Stimulated activated CD4-positive, alpha-beta T cell treated with anti-CD3 and anti-CD28 coated beads, Interleukin-2, amount 100 ng/mL, for 24 hours (primary cell): ENCODE data around the gene NUP54.

ENCODE experiments used
- DNase-seq, 2 donors: peaks; one replicate each; pipeline ENCODE4 v3.0.0-alpha.2; 2020

The NUP54 gene, protein sequence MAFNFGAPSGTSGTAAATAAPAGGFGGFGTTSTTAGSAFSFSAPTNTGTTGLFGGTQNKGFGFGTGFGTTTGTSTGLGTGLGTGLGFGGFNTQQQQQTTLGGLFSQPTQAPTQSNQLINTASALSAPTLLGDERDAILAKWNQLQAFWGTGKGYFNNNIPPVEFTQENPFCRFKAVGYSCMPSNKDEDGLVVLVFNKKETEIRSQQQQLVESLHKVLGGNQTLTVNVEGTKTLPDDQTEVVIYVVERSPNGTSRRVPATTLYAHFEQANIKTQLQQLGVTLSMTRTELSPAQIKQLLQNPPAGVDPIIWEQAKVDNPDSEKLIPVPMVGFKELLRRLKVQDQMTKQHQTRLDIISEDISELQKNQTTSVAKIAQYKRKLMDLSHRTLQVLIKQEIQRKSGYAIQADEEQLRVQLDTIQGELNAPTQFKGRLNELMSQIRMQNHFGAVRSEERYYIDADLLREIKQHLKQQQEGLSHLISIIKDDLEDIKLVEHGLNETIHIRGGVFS

DNA sequence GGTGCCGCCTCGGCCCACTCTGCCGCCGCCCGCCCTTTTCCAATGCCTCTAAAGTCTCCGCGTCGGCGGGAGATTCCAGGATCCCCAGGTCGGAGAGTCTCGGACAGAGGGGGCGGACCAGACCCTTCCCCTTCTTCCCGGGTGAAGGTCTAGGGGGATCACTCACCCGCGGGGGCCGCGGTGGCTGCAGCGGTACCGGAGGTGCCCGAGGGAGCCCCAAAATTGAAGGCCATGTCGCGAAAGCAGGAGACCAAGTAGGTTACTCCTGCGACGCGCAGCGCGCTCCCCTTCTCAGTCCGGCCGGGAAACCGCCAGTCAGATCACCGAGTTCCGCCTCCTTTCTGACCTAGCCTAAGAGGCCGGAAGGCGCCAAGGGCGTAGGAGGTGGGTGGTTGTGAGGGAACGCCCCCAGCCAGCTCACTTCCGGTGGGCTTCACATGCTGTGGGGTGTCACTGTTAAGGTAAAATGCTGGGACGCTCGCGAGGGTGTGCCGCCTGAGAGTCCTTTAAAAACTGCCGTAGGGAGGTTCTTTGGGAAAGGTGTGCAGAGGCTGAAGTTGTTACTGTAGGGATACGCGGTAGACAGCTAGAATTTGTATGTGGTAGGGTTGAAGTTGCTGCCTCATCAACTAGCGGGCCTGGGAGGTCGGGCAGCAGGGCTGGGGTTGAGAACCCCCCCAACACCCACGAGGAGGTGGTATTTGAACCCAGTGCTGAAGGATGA lies at the start of gene NUP54:
NUP54 (minus strand) TSS at position 256 of the 724 bp plus-strand sequence; CDS start at position 233, 23 bp downstream.
- DNase-seq: peak; percentile 96 to 97

GRCh38 chr4:76197031-76197743 lies 49.0 kb upstream of the NUP54 start:
- DNase-seq: no peak

GRCh38 chr4:76196376-76196775 lies 48.2 kb upstream of the NUP54 start:
- no peak for DNase-seq

DNA sequence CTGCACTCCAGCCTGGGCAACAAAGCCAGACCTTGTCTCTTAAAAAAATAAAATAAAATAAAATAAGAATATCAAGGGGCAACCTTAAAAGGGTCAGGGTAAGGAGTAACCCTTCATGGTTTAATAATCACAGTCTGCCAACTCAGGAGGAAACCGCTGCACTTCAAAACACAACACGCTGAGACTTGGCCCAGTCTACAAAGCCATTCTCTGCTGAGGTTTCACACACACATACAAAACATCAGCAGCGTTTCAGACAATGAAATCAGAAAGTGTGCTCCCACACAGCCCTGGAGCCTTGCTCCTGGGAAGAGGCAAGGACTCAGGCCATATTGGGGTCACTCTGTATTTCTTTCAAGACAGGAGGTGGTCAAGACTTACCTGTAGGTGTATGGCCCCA lies 47.1 kb upstream of the NUP54 start:
- no peak for DNase-seq

DNA sequence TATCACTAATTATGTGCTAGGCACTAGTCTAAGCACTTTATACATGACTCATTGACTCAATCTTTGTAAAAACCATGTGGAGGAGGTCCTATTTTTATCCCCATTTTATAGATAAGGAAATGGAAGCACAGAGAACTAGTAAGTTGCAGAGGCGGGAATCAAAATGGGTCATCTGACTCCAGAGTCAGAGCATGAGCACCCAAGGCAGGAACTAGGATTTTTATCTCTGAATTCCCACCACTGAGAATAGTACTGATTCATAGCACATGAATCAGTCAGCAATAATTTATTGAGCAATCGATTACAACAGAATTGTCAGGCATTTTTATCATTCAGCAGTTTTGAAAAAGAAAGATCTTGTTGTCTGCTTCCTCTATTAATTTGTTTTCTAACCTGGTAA lies 46.1 kb upstream of the NUP54 start:
- DNase-seq: no peak

DNA sequence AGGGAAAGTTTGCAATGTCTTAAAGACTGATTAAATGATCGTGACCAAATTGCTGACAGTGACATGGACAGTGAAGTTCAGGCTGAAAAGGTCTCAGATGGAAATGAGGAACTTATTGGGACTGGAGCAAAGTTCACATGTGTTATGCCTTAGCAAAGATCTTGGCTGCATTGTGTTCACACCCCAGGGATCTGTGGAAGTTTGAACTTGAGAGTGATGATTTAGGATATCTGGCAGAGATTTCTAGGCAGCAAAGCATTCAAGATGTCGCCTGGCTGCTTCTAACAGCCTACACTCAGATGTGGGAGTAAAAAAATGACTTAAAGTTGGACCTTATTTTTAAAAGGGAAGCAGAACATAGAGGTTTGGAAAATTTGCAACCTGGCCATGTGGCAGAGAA lies 44.0 kb upstream of the NUP54 start:
- no peak for DNase-seq

DNA sequence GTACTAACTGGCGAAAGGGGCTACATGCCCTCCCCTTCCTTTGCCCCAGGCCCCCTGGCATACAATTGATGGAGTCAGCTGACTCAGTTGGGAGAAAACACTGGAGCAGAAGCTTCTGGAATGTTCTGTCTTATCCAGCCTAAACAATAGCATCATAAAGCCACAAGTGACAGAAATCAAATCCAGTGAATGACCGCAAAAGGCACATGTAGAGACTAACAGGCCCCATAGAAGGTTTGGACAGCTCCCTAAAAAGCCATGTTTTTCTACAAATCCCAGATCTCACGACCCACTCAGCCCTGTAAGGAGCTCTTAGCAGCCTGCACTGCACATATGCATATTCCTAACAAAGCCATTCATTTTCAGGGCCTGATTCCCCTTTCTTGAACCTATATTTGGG lies 40.4 kb upstream of the NUP54 start:
- no peak for DNase-seq

GRCh38 chr4:76188149-76188548 lies 40.0 kb upstream of the NUP54 start:
- DNase-seq: no peak

GRCh38 chr4:76187152-76187551 lies 39.0 kb upstream of the NUP54 start:
- DNase-seq: no peak

DNA sequence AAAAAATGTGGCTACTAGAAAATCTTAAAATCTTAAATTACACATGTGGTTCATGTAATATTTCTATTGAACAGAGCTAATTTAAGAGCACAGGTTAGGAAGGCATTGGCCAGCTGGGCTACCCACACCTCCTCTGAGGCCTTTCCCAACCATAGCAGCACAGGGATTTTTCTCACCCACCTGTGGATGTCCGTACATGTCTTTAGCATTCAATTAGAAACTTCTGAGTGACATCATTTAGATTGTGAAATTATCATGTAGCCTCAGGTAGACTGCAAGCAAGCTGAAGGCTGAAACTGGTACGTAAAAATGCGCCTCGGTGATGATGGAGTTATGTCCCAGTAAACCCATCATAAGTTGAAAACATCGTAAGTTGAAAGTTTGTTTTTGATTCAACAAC lies 34.3 kb upstream of the NUP54 start:
- DNase-seq: no peak

- peak; percentile 88 for DNase-seq
Observed at GRCh38 chr4:76179398-76180318, 31.5 kb upstream of the NUP54 start.

- no peak for DNase-seq
Observed at GRCh38 chr4:76178296-76178695, 30.1 kb upstream of the NUP54 start.

DNA sequence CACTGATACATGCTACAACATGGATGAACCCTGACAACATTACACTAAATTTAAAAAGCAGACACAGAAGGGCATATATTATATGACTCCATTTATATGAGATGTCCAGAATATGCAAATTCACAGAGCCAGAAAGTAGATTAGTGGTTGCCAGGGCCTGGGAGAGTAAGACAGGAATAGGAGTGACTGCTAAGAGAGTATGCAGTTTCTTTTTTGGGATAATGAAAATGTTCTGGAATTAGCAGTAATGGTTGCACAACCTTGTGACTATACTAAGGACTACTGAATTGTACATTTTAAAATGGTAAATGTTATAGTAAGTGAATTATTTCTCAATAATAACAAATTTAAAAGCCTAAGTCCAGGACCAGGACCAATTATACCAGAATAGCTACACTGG lies 29.5 kb upstream of the NUP54 start:
- DNase-seq: no peak

- DNase-seq: no peak
Observed at GRCh38 chr4:76175336-76175735, 27.1 kb upstream of the NUP54 start.

GRCh38 chr4:76174216-76174615 lies 26.0 kb upstream of the NUP54 start:
- DNase-seq: no peak

- no peak for DNase-seq
Observed at GRCh38 chr4:76168688-76169087, 20.5 kb upstream of the NUP54 start.

- DNase-seq: no peak
Observed at GRCh38 chr4:76166480-76166879, 18.3 kb upstream of the NUP54 start.

GRCh38 chr4:76160355-76160754 lies 12.2 kb upstream of the NUP54 start:
- no peak for DNase-seq

DNA sequence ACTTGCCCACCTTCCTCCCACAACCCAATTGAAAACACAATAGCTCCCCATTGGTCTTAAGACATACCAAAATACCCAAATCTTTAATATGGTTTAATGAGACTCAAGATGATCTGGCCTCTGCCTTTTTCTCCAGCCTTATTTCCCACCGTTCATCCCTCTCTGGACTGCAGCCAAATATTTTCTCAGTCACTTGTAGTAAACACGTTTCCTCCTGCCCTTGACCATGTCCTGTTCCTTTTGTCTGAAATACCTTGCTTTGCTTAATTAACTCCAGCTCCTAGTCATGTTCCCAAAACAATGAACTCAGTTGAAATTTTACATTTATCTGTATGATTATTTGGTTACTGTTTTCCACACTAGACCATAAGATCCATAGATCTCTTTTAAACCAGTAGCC lies 8.4 kb upstream of the NUP54 start:
- DNase-seq: no peak

DNA sequence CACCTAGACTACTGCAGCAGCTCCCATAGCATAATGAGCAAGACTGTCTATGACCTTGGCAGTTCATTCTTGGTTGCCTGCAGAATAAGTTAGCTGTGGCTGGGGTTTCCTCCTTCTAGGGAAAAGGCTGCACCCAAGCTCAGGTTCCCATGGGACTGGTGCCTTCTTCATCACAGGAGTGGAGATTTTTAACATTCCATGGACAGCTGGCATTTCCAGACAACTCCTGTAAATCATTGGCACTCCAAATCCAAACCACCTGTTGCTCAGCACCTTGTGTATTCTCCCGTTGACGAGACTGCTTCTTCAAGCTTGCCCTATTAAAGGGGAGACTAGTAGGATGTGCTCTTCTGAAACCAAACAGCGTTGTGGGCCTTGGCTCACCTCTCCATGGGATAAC lies 7.8 kb upstream of the NUP54 start:
- no peak for DNase-seq

DNA sequence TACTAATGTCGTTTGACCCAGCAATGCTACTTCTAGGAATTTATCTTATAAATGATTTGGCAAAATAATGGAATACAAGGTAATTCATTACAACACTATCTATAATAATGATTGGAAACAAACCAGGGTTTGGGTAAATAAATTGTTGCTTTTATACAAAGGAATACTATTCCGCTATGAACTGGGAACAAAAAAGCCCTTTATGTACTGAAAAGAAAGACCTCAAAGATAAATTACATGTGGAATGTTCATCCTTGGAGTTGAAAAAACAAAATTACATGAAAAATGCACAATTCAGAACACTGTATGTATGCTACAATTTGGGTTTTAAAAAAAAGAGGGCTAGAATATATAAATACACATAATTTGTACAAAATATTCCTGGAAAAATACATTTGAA lies 5.2 kb upstream of the NUP54 start:
- no peak for DNase-seq

DNA sequence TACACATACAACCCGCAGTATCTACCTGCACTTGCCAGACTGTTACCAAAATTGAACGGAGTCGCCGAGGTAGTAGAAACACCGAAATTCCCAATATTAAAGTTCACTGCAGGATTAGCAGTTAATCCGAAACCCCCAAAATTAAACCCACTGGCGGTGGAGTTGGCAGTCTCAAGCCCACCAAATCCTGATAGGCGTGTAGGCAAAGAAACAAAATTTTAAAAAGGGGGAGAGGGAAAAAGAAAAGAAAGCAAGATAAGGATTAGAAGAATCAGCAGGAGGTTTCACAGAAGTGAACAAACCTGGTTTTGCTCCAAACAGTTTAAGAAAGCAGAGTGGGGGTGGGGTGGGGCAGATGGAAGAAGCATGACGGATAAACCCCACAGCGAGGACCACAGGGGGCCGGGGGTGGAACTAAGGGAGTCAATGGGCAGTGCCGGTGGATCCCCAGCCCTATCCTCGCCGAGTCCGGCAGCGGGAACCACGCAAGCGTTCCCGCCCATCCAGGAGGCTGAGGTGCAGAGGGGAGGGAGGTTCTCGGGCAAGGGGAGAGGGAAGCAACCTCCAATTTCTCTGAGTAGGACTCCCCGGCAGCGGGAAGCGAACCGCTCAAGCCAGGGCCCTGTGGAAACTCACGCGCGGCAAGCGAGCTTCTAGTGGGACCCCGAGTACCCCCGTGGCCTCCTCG lies 599 bp downstream of the NUP54 start:
- peak; percentile 57 to 67 for DNase-seq
